GM23338 (cell line): Measurements from ENCODE around the gene ARF5. TPM values are rescaled to one million over a fixed set of nuclear protein-coding genes. Genes with fewer than 3 reads are reported as not detected.
A peak's percentile ranks its signal among the peaks of the same experiment; 100 is the strongest.

Experiments used
- ATAC-seq: fragments of 200-7000 bp; cut with Tn5 transposase; 3 replicates; pipeline ENCODE4 v1.9.1; 2020
- DNase-seq: peaks from one replicate; pipeline ENCODE4 v3.0.0-alpha.2; 2015; ENCODE audit warnings: low spot score
- H2AFZ ChIP-seq: fragments of 200-600 bp; sonication (generic); 2 replicates; pipeline ENCODE4 v1.8.0; 2016; ENCODE audit warnings: antibody characterized with exemption, mild to moderate bottlenecking, moderate library complexity
- H3F3A ChIP-seq: fragments of 200-600 bp; sonication (generic); replicated peaks from 2 replicates; pipeline ENCODE4 v1.8.0; 2017; ENCODE audit warnings: antibody characterized with exemption, mixed run types, low read depth
- H3K27ac ChIP-seq: fragments of 200-600 bp; sonication (generic); 2 replicates; pipeline ENCODE4 v1.6.1; 2016; ENCODE audit warnings: low read depth
- H3K27me3 ChIP-seq: fragments of 200-600 bp; sonication (generic); 2 replicates; pipeline ENCODE4 v1.8.0; 2016; ENCODE audit warnings: mild to moderate bottlenecking, mixed run types, moderate library complexity; ENCODE audit not compliant: insufficient read depth
- H3K36me3 ChIP-seq: fragments of 200-600 bp; sonication (generic); 2 replicates; pipeline ENCODE4 v1.8.0; 2016; ENCODE audit warnings: mild to moderate bottlenecking; ENCODE audit not compliant: insufficient read depth
- H3K4me1 ChIP-seq: fragments of 200-600 bp; sonication (generic); 2 replicates; pipeline ENCODE4 v1.8.0; 2016; ENCODE audit warnings: mild to moderate bottlenecking, moderate library complexity; ENCODE audit not compliant: insufficient read depth
- H3K4me2 ChIP-seq: fragments of 200-600 bp; sonication (generic); 2 replicates; pipeline ENCODE4 v1.7.1; 2017; ENCODE audit warnings: mixed run types
- H3K4me3 ChIP-seq: fragments of 200-600 bp; sonication (generic); 2 replicates; pipeline ENCODE4 v1.6.1; 2016; ENCODE audit warnings: mixed run types
- H3K79me2 ChIP-seq: fragments of 200-600 bp; sonication (generic); replicated peaks from 2 replicates; pipeline ENCODE4 v1.8.0; 2017; ENCODE audit warnings: mild to moderate bottlenecking; ENCODE audit not compliant: insufficient read depth
- H3K9me2 ChIP-seq: fragments of 200-600 bp; sonication (generic); 2 replicates; pipeline ENCODE4 v1.8.0; 2017; ENCODE audit not compliant: insufficient read depth
- H4K20me1 ChIP-seq: fragments of 200-600 bp; sonication (generic); replicated peaks from 2 replicates; pipeline ENCODE4 v1.8.0; 2017; ENCODE audit warnings: mild to moderate bottlenecking; ENCODE audit not compliant: insufficient read depth
- H3K27ac Mint-ChIP-seq: 2 replicates; pipeline ENCODE4 v1.8.0; 2020; ENCODE audit warnings: inconsistent platforms, mild to moderate bottlenecking, moderate library complexity, mixed read lengths
- H3K27me3 Mint-ChIP-seq: 3 replicates; pipeline ENCODE4 v1.8.0; 2022; ENCODE audit warnings: low read depth, mild to moderate bottlenecking, moderate library complexity, mixed read lengths, inconsistent platforms; ENCODE audit not compliant: insufficient read depth, poor library complexity
- H3K36me3 Mint-ChIP-seq: 3 replicates; pipeline ENCODE4 v1.8.0; 2021; ENCODE audit warnings: low read depth, mild to moderate bottlenecking, inconsistent platforms, moderate library complexity, mixed read lengths
- H3K4me1 Mint-ChIP-seq: 3 replicates; pipeline ENCODE4 v1.8.0; 2020; ENCODE audit warnings: mild to moderate bottlenecking, inconsistent platforms, mixed read lengths
- H3K4me3 Mint-ChIP-seq: 3 replicates; pipeline ENCODE4 v1.8.0; 2021; ENCODE audit warnings: moderate library complexity, mild to moderate bottlenecking, inconsistent platforms, mixed read lengths
- H3K9me3 Mint-ChIP-seq: 3 replicates; pipeline ENCODE4 v1.8.0; 2020; ENCODE audit warnings: moderate library complexity, mild to moderate bottlenecking, inconsistent platforms, mixed read lengths
- CREB1 ChIP-seq: fragments of 250-450 bp; sonication (Bioruptor Pico); IDR thresholded peaks from 2 replicates; pipeline ENCODE4 v1.5.0; 2020; ENCODE audit warnings: low read depth, mild to moderate bottlenecking, moderate library complexity
- EZH2 ChIP-seq: fragments of 200-600 bp; sonication (generic); IDR thresholded peaks from one replicate; pipeline ENCODE4 v1.8.0; 2017; ENCODE audit warnings: antibody characterized with exemption, mild to moderate bottlenecking, low read depth; ENCODE audit not compliant: unreplicated experiment
- EZH2phosphoT487 ChIP-seq: fragments of 200-600 bp; sonication (generic); IDR thresholded peaks from one replicate; pipeline ENCODE4 v1.8.1; 2018; ENCODE audit warnings: antibody characterized with exemption; ENCODE audit not compliant: unreplicated experiment
- NANOG ChIP-seq: IDR thresholded peaks from 2 replicates; pipeline ENCODE4 v1.6.1; 2016; ENCODE audit warnings: antibody characterized with exemption, borderline replicate concordance
- ZNF114 ChIP-seq: fragments of 250-450 bp; sonication (Bioruptor Pico); IDR thresholded peaks from 2 replicates; pipeline ENCODE4 v1.5.0; 2020; ENCODE audit warnings: mild to moderate bottlenecking, moderate library complexity
- polyA plus RNA-seq: library from polyadenylated mRNA; unstranded; fragments of >200 nt; fragmentation: Nextera tagmentation; extraction: Ambion mirVana; gene quantifications from 2 replicates; pipeline ENCODE4 v1.2.1, GENCODE V29; 2016
- total RNA-seq: library from RNA; depleted of rRNA; stranded (reverse); fragments of >200 nt; shearing (Covaris generic); gene quantifications from 2 replicates; pipeline ENCODE4 v1.2.3, GENCODE V29; 2014
- TF ChIP-seq, protein P1 (sequence below), 2 experiments: fragments of 200-600 bp in 1 of 2; sonication (generic) in 1 of 2; conservative IDR thresholded peaks; 2 replicates each; pipeline versions ENCODE4 v1.5.1 to v1.6.1; 2016 to 2017; ENCODE audit warnings: antibody characterized with exemption in 2 of 2, low read depth in 2 of 2, mild to moderate bottlenecking in 2 of 2, moderate library complexity in 1 of 2
- TF ChIP-seq, protein P2 (sequence below): fragments of 250-450 bp; sonication (Bioruptor Pico); IDR thresholded peaks from 2 replicates; pipeline ENCODE4 v1.5.0; 2020; ENCODE audit warnings: mild to moderate bottlenecking, moderate library complexity

Gene ARF5
- total and polyA plus RNA-seq, 2 experiments from 2014 or later: 196 to 201 TPM

DNA sequence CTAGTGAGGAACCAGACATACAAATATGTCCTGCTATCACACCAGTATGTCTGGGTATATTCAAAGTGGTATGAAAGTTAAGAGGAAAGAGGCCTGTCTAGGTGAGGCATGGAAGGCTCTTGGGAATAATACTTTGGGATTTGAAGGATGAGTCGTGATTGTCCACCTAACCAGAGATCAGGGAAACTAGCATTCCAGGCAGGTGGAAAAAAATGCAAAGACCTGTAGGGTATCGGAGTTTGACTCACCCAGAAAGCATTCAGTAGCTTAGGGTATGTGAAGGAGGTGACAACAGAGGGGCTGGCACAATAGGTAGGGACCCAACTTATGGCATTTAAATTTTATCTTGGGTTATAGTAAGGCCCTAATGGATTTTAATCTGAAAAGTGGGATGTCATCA is 1.9 kb upstream of the ARF5 start (continued):
- no peak for TF ChIP-seq EZH2
- TF ChIP-seq, protein P1, sequence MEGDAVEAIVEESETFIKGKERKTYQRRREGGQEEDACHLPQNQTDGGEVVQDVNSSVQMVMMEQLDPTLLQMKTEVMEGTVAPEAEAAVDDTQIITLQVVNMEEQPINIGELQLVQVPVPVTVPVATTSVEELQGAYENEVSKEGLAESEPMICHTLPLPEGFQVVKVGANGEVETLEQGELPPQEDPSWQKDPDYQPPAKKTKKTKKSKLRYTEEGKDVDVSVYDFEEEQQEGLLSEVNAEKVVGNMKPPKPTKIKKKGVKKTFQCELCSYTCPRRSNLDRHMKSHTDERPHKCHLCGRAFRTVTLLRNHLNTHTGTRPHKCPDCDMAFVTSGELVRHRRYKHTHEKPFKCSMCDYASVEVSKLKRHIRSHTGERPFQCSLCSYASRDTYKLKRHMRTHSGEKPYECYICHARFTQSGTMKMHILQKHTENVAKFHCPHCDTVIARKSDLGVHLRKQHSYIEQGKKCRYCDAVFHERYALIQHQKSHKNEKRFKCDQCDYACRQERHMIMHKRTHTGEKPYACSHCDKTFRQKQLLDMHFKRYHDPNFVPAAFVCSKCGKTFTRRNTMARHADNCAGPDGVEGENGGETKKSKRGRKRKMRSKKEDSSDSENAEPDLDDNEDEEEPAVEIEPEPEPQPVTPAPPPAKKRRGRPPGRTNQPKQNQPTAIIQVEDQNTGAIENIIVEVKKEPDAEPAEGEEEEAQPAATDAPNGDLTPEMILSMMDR (conservative IDR thresholded peaks at IDR 0.05; ENCODE audit: low read depth in 2 of 2): no peak
- TF ChIP-seq EZH2phosphoT487: no peak
- TF ChIP-seq CREB1: no peak
- TF ChIP-seq NANOG: no peak

DNA sequence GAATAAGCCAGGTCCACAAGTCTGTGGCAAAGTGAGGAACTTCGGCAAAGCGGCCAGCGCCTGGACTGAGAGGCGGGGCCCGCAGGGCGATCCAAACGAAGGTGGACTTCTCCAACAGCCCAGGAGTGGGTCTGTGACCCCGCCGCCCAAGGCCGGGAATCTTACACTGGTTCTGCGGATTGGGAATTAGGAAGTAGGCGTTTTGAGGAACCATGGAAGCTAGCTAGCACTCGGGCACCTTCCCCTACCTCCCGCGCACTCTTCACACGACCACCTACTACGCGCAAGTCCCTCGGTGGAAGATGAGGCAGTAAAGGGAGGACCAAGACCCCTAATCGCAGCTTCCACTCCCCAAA is 570 bp upstream of the ARF5 start:
- H3K36me3 Mint-ChIP-seq: peaks cover 38% of the 10 kb centered on the region
- DNase-seq (peak; percentile 42), ATAC-seq (peak; percentile 4)
- no peak overlapping the region for H3K27ac Mint-ChIP-seq
- Histone ChIP-seq H3K79me2 (peaks cover 34% of the 10 kb centered on the region), H3K9me2 (no peaks in the 10 kb centered on the region), H3K27me3 (peaks cover 24% of the 10 kb centered on the region), H3K4me3 (peak overlapping the region; percentile 97), H4K20me1 (peaks cover 25% of the 10 kb centered on the region), H3K4me2 (peak overlapping the region; percentile 98), H3F3A (peaks cover 8% of the 10 kb centered on the region), H3K4me1 (peaks cover 27% of the 10 kb centered on the region), H3K27ac (no peak overlapping the region), H2AFZ (peak overlapping the region; percentile 99), H3K36me3 (peaks cover 10% of the 10 kb centered on the region)
- no peaks in the 10 kb centered on the region; the same call in 2 of the 3 replicates for H3K9me3 Mint-ChIP-seq
- peaks cover 26% of the 10 kb centered on the region for H3K4me1 Mint-ChIP-seq
- TF ChIP-seq, protein P2, sequence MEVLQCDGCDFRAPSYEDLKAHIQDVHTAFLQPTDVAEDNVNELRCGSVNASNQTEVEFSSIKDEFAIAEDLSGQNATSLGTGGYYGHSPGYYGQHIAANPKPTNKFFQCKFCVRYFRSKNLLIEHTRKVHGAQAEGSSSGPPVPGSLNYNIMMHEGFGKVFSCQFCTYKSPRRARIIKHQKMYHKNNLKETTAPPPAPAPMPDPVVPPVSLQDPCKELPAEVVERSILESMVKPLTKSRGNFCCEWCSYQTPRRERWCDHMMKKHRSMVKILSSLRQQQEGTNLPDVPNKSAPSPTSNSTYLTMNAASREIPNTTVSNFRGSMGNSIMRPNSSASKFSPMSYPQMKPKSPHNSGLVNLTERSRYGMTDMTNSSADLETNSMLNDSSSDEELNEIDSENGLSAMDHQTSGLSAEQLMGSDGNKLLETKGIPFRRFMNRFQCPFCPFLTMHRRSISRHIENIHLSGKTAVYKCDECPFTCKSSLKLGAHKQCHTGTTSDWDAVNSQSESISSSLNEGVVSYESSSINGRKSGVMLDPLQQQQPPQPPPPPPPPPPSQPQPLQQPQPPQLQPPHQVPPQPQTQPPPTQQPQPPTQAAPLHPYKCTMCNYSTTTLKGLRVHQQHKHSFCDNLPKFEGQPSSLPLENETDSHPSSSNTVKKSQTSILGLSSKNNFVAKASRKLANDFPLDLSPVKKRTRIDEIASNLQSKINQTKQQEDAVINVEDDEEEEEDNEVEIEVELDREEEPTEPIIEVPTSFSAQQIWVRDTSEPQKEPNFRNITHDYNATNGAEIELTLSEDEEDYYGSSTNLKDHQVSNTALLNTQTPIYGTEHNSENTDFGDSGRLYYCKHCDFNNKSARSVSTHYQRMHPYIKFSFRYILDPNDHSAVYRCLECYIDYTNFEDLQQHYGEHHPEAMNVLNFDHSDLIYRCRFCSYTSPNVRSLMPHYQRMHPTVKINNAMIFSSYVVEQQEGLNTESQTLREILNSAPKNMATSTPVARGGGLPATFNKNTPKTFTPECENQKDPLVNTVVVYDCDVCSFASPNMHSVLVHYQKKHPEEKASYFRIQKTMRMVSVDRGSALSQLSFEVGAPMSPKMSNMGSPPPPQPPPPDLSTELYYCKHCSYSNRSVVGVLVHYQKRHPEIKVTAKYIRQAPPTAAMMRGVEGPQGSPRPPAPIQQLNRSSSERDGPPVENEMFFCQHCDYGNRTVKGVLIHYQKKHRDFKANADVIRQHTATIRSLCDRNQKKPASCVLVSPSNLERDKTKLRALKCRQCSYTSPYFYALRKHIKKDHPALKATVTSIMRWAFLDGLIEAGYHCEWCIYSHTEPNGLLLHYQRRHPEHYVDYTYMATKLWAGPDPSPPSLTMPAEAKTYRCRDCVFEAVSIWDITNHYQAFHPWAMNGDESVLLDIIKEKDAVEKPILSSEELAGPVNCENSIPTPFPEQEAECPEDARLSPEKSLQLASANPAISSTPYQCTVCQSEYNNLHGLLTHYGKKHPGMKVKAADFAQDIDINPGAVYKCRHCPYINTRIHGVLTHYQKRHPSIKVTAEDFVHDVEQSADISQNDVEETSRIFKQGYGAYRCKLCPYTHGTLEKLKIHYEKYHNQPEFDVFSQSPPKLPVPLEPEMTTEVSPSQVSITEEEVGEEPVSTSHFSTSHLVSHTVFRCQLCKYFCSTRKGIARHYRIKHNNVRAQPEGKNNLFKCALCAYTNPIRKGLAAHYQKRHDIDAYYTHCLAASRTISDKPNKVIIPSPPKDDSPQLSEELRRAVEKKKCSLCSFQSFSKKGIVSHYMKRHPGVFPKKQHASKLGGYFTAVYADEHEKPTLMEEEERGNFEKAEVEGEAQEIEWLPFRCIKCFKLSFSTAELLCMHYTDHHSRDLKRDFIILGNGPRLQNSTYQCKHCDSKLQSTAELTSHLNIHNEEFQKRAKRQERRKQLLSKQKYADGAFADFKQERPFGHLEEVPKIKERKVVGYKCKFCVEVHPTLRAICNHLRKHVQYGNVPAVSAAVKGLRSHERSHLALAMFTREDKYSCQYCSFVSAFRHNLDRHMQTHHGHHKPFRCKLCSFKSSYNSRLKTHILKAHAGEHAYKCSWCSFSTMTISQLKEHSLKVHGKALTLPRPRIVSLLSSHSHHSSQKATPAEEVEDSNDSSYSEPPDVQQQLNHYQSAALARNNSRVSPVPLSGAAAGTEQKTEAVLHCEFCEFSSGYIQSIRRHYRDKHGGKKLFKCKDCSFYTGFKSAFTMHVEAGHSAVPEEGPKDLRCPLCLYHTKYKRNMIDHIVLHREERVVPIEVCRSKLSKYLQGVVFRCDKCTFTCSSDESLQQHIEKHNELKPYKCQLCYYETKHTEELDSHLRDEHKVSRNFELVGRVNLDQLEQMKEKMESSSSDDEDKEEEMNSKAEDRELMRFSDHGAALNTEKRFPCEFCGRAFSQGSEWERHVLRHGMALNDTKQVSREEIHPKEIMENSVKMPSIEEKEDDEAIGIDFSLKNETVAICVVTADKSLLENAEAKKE: no peak
- TF ChIP-seq EZH2phosphoT487 (no peak), NANOG (no peak), ZNF114 (CRISPR knock-in tag) (no peak)
- H3K27me3 Mint-ChIP-seq: peaks cover 35% of the 10 kb centered on the region
- peak overlapping the region; percentile 74 for H3K4me3 Mint-ChIP-seq
